IPS-18a (cell line): ENCODE measurements around the gene RPL35A.
A peak's percentile ranks its signal among the peaks of the same experiment; 100 is the strongest.
"Not testable (repeated sequence)": the region's sequence is repeated elsewhere in the genome, so short reads cannot be mapped to it uniquely, and the experiment has no call there.

Experiments
- H3K27ac ChIP-seq: one replicate; pipeline ENCODE4 v1.5.1; 2013; ENCODE audit warnings: low read length
- H3K27me3 ChIP-seq: one replicate; pipeline ENCODE4 v1.6.1; 2013; ENCODE audit warnings: mild to moderate bottlenecking, low read length; ENCODE audit not compliant: control insufficient read depth, insufficient read depth
- H3K36me3 ChIP-seq: one replicate; pipeline ENCODE4 v1.6.1; 2013; ENCODE audit warnings: low read depth, low read length; ENCODE audit not compliant: control insufficient read depth
- H3K4me1 ChIP-seq: one replicate; pipeline ENCODE4 v1.6.1; 2013; ENCODE audit warnings: low read depth, low read length; ENCODE audit not compliant: control insufficient read depth
- H3K4me3 ChIP-seq: one replicate; pipeline ENCODE4 v1.5.1; 2013; ENCODE audit warnings: low read length
- H3K9ac ChIP-seq: one replicate; pipeline ENCODE4 v1.6.1; 2013; ENCODE audit warnings: mild to moderate bottlenecking, low read length, moderate library complexity
- H3K9me3 ChIP-seq: one replicate; pipeline ENCODE4 v1.6.1; 2013; ENCODE audit warnings: low read depth, low read length; ENCODE audit not compliant: control insufficient read depth

The RPL35A gene

DNA sequence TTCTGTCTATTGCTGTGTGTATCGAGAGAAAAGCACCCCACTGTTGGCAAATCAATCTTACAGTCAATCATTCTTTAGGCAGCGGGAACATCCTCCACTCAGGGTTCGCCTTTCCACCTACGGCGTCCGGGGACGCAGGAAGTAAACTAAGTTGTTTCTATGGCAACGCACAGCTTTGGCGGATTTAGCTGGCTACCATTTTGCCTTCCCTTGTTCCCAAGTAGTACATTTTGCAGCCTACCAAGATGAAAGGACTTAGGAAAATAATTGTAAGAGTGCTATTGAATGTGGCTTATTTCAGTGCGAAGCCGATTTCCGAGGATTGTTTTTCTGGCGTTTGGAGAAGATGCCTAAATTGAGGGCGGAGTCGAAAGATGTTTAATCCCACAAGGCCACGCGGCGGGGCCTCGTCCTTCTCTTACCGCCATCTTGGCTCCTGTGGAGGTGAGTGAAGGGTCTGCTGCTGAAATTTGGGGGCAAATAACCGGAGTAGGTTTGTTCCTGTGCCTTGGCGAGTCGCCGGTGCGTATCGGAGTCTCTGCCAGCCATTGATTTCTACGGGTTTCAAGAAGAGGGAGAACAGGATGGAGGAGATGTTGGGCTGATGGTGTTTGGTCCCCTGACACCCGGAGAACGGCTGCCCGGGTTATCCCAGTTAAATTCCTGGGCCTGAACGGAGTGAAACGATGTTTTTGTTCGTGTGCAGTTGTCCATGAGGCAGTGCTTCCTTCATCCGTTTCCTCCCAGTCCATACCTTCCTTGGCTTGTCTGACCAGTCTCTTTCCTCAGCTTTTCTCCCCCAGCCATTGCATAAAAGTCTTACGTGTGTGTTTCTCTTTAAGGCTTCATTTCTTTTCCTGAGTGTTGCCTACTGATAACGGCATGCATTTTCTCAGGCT is at the start of gene RPL35A:
RPL35A (plus strand) TSS at position 413 of the 899 bp plus-strand sequence. CDS start 778 bp downstream, outside the sequence.
- Histone ChIP-seq H3K9me3 (no peaks in the 10 kb centered on the region), H3K36me3 (peaks cover 47% of the 10 kb centered on the region), H3K4me3 (peak within 1 kb of the TSS; percentile 100), H3K27me3 (no peaks in the 10 kb centered on the region), H3K27ac (peak within 1 kb of the TSS; percentile 100), H3K9ac (peak within 1 kb of the TSS; percentile 100), H3K4me1 (peaks cover 10% of the 10 kb centered on the region)

DNA sequence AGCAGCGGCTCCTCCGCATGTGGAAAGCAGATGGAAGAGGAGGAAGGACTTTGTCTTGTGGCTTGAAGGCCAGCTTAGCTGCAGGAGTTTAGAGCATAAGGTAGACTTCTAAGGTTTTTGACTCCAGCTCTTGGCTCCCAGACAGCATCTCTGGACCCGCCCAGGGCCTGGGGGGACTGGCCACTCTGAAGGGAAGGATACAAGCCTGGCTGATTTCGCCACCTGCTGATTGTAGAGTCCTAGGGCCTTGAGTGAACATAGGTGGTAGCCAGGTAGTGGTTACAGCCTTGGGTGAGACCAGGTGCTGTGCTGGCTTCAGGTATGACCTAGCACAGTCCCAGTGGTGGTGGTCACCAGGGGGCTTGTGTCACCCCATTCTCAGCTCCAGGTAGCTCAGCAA is 48.4 kb upstream of the RPL35A start:
- Histone ChIP-seq H3K36me3 (no peaks in the 10 kb centered on the region), H3K4me1 (peaks cover 3% of the 10 kb centered on the region), H3K27me3 (no peaks in the 10 kb centered on the region), H3K9me3 (no peaks in the 10 kb centered on the region), H3K27ac (no peak overlapping the region), H3K4me3 (no peak overlapping the region), H3K9ac (no peak overlapping the region)

DNA sequence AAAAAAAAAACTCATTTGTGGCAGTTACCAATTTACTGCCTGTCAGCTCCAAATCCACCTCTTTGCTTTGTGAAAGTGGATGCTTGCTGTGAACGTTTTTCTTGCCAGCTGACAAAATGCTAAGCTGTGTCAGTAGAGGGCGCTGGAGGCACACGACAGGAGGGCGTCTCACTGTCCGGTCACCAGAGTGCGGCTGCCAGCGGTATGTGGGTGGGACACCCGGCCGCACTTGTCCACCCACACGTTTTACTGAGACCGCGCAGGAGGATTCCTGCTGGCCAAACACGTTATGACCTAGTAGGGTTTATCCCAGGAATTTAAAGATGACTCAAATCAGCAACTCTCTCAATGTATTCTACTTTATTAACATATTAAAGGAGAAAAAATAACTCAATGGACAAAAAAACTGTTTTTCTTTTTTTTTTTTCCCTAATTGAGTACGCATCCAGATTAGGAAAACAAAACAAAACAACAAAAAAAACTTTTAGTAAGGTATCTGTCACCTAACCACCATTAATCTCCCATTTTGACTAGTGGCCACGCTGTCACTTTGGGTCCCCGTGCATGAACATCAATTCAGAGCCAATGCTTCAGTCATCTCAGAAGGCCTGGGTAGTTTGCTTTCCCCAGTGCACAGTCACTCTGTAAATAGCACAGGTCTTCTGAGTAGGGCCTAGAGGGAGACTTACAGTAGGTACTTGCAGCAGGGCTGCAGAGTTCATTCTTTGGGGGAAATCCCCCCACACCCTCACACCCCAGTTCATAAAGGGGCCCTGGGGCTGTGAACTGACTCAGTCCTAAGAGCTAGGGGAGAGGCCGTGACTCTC is 43.8 kb upstream of the RPL35A start:
- no peaks in the 10 kb centered on the region for H3K9me3 ChIP-seq
- H3K4me3 ChIP-seq: no peak overlapping the region
- no peaks in the 10 kb centered on the region for H3K36me3 ChIP-seq
- H3K9ac ChIP-seq: no peak overlapping the region
- no peaks in the 10 kb centered on the region for H3K27me3 ChIP-seq
- H3K4me1 ChIP-seq: no peaks in the 10 kb centered on the region
- no peak overlapping the region for H3K27ac ChIP-seq

DNA sequence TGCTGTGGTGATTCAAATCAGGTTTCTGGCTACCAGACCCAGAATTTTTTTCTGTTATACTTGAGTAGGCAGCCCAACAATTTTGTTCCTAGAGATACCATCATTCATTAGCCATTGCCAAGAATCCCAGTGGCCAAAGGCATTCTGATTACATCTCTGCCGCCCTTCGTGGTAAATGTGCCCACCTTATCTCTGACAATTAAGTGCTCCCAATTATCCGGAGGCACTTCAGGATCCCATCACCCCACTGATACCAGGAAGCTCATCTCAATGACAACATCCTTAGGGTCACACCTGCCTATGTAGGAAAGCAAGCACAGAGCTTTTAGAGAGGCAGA is 43.2 kb upstream of the RPL35A start:
- no peaks in the 10 kb centered on the region for H3K9me3 ChIP-seq
- H3K36me3 ChIP-seq: no peaks in the 10 kb centered on the region
- no peaks in the 10 kb centered on the region for H3K4me1 ChIP-seq
- no peaks in the 10 kb centered on the region for H3K27me3 ChIP-seq
- H3K9ac ChIP-seq: no peak overlapping the region
- H3K27ac ChIP-seq: no peak overlapping the region
- H3K4me3 ChIP-seq: no peak overlapping the region

DNA sequence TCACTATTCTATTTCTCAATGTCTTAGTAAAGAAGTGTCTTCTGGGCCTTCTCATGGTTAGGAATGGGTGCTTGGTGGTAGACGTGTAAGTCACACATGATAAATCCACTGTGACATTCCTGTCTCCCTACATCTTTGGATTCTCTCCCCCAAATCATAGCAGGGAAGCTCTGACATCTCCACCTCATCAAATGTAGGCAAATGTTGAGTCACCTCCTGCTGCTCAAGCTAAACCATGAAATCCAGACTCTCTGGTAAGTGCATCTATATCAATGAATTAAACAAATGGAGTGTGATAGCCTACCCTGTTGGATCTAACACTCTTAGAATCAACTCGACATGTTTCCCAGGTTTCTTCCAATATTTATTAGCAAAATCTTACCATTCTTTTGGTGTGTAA is 42.8 kb upstream of the RPL35A start:
- no peak overlapping the region for H3K9ac ChIP-seq
- no peak overlapping the region for H3K4me3 ChIP-seq
- H3K9me3 ChIP-seq: no peaks in the 10 kb centered on the region
- H3K27ac ChIP-seq: no peak overlapping the region
- no peaks in the 10 kb centered on the region for H3K36me3 ChIP-seq
- no peaks in the 10 kb centered on the region for H3K27me3 ChIP-seq
- H3K4me1 ChIP-seq: no peaks in the 10 kb centered on the region

DNA sequence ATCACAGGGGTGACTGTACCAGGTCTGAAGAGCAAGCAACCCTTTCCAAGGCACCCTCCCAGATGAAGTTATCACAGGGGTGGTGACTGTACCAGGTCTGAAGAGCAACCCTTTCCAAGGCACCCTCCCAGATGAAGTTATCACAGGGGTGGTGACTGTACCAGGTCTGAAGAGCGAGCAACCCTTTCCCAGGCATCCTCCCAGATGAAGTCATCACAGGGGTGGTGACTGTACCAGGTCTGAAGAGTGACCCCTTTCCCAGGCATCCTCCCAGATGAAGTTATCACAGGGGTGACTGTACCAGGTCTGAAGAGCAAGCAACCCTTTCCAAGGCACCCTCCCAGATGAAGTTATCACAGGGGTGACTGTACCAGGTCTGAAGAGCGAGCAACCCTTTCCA is 41.4 kb upstream of the RPL35A start:
- H3K9ac ChIP-seq, H3K36me3 ChIP-seq, H3K9me3 ChIP-seq, H3K4me3 ChIP-seq, H3K27me3 ChIP-seq, H3K4me1 ChIP-seq, H3K27ac ChIP-seq: not testable (repeated sequence)

DNA sequence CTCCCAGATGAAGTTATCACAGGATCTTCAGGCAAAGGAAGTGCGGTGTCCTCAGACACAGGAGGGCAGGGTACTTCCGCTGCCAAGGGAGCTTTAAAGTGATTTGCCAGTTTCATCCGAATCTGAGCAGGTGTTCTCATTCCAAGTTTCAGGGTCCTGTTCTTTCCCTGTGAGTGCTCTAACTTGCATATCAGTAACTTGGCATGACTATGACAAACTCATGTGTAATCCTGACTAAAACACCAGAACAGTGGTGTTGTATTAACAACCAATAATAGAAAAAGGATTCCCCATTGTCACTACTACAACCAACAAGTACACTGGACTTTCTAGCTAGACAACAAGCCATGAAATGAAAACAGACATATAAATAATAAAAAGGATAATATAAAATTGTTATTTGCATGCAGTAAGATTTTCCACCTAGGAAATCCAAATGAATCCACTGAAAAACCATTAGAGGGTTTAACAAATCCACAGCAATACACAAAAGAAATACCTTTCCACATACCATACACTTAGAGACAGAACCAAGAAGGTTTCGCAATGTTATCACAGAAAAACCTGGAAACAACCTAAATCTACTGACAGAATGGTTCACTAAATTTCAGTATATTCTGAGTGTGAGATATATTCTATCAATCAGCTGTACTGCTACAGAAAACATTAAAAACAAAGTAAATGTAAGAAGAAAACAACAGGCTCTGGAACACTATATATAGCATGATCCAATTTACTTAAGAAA is 40.9 kb upstream of the RPL35A start:
- Histone ChIP-seq H3K9ac (no peak overlapping the region), H3K4me1 (peaks cover 12% of the 10 kb centered on the region), H3K27ac (no peak overlapping the region), H3K4me3 (no peak overlapping the region), H3K36me3 (no peaks in the 10 kb centered on the region), H3K9me3 (no peaks in the 10 kb centered on the region), H3K27me3 (no peaks in the 10 kb centered on the region)

DNA sequence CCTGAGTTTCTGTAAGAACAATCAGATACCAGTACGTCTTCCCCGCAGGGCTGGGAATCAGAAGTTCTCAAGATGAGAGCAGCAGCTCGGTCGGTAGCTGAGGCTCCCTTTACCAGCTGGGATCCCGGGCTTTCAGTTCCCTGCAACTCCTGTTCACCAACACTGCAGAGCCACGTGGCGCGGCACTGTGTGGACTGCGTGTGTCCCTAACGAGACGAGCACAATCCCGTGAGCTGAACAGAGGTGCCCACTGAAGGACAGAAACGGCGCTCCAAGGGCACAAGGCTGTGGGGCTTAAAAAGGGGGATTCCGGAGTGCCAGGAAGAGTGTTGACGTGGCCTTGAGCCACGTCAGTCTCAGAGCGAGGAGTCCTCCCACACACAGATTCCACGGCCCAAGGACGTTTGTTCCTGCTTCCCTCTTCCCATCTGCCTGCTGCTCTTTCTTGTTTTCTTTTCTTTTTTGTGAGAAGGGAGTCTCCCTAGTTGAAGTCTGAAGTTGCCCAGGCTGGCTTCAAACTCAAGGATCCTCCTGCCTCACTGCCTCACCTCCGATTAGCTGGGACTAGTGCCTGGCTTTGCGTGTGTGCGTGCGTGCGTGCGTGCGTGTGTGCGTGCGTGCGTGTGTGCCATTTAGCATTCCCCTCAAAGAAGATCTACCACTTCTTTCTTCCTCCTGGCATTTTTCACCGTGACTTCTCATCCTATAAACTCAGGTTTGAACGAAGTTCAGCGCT is 37.1 kb upstream of the RPL35A start:
- Histone ChIP-seq H3K9me3 (no peaks in the 10 kb centered on the region), H3K4me3 (no peak overlapping the region), H3K4me1 (peaks cover 12% of the 10 kb centered on the region), H3K9ac (no peak overlapping the region), H3K27me3 (no peaks in the 10 kb centered on the region), H3K27ac (no peak overlapping the region), H3K36me3 (no peaks in the 10 kb centered on the region)

DNA sequence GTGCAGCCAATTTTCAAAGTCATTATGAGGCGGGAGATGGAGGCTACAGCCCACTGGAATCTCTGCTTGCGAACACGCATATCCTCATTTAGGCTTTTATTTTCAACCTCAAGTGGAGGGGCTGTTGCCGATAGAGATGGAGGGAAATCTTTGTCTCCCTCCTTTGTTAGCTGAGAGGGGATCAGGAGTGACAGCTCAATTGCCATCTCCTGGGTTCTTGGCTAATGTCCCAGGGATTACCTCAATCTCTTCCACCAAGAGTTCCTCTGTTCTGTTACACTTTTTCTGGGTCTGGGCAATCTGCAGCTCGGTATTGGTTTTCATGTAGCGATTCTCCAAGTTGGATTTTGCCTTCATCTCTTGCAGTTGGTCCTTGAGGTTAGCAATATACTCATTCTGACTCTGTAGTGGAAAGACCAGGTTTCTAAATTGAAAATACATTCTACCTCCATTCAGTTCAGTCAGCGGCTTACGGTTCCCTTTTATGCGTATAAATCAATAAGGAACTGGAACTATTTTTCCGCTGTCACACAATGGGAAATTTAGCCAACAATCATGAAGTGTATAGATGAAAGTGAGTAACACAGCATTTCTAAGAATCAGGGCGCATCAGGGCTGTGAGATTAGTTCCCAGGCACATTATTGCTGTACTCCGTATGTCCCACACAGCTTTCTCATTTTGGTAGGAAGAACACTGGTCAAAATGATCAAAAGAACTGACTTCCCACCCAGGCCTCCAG is 36.2 kb upstream of the RPL35A start:
- Histone ChIP-seq H3K4me1 (peaks cover 12% of the 10 kb centered on the region), H3K9ac (no peak overlapping the region), H3K27ac (no peak overlapping the region), H3K9me3 (no peaks in the 10 kb centered on the region), H3K4me3 (no peak overlapping the region), H3K27me3 (no peaks in the 10 kb centered on the region), H3K36me3 (no peaks in the 10 kb centered on the region)

DNA sequence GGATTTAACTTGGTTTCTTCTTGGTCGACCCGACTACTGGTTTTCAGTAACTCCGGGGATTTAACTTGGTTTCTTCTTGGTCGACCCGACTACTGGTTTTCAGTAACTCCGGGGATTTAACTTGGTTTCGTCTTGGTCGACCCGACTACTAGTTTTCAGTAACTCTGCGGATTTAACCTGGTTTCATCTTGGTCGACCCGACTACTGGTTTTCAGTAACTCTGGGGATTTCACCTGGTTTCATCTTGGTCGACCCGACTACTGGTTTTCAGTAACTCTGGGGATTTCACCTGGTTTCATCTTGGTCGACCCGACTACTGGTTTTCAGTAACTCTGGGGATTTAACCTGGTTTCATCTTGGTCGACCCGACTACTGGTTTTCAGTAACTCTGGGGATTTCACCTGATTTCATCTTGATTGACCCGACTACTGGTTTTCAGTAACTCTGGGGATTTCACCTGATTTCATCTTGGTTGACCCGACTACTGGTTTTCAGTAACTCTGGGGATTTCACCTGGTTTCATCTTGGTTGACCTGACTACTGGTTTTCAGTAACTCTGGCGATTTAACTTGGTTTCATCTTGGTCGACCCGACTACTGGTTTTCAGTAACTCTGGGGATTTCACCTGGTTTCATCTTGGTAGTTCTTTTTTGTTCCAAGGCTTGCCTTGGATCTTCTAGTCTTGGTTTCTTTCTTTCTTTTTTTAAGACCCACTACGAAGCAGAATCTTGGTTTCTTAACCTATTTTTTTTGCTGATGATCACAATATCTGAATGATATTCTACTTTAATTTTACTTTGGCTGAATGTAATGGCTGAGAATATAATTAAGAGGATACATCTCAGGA is 28.3 kb upstream of the RPL35A start:
- not testable (repeated sequence) for H3K9ac ChIP-seq, H3K9me3 ChIP-seq

More for the DNA sequence above, 28.3 kb upstream of the RPL35A start:
- not testable (repeated sequence) for H3K4me3 ChIP-seq, H3K4me1 ChIP-seq, H3K27ac ChIP-seq, H3K27me3 ChIP-seq, H3K36me3 ChIP-seq
